Dedifferentiated amniotic fluid mesenchymal stem cell (primary cell): ENCODE results near the gene MACROD2.
A peak's percentile ranks its signal among the peaks of the same experiment; 100 is the strongest.
"Not testable (repeated sequence)": the region's sequence is repeated elsewhere in the genome, so short reads cannot be mapped to it uniquely, and the experiment has no call there.

Experiments used
- DNase-seq: peaks from one replicate; pipeline ENCODE4 v3.0.0-alpha.2; 2016; ENCODE audit errors: extremely low spot score

The MACROD2 gene

GRCh38 chr20:14991023-14991422 lies 995.7 kb downstream of the MACROD2 start:
- no peak for DNase-seq

DNA sequence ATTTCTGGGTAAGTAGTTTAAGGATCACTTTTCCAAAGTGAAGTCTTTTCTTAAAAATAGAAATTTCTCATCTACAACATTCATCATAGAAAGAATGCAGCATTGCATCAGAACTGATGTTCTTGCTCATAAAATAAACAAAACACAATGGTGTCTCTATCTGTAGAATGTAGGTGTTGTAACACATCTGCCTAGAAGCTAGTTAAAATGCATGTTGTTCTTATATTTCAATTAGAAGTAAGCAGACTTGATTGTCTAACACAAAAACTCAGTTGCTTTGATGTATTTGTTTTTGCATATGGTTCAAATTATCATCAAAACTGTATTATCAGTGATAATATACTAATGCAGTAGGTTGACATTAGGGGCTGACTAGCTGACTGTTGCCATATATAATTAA lies 996.8 kb downstream of the MACROD2 start:
- DNase-seq = peak; percentile 85

GRCh38 chr20:14992961-14993360 lies 997.6 kb downstream of the MACROD2 start:
- peak; percentile 61 for DNase-seq

GRCh38 chr20:14996883-14997672 lies 1001.8 kb downstream of the MACROD2 start:
- DNase-seq = no peak

GRCh38 chr20:14997791-14998190 lies 1002.5 kb downstream of the MACROD2 start:
- DNase-seq = no peak

DNA sequence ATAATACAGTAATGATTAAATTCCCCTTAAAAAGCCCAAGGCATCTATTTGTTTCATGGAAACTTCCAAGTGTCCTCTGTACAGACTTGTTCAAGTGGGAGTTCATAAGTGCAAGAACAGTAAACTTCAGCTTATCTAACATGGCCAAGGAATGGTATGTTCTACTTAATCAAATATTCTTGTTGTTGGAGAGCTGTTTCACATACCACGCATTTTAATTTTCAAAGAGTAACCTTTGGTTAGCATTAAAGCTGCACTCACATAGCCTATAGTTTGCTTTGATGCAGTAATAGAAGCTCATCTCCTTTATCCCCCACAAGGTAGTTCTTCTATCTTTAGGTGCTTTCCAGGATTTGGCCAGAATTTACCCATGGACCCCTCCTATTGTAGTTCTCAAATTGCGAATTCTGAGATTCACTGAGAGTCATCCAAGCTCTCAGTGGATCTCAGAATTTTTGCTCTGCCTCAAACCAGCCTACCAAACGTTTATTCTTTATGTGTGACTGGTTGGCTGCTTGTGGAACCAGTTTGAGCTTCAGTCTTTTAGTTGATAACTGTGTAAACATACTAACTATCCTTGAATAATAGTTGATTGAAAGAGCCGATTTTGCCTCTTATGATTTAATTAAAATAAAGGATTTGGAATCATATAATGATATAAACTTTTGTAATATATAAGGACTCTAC lies 1010.1 kb downstream of the MACROD2 start:
- DNase-seq = no peak

- no peak for DNase-seq
Measured at GRCh38 chr20:15011631-15012030, 1016.3 kb downstream of the MACROD2 start.

DNA sequence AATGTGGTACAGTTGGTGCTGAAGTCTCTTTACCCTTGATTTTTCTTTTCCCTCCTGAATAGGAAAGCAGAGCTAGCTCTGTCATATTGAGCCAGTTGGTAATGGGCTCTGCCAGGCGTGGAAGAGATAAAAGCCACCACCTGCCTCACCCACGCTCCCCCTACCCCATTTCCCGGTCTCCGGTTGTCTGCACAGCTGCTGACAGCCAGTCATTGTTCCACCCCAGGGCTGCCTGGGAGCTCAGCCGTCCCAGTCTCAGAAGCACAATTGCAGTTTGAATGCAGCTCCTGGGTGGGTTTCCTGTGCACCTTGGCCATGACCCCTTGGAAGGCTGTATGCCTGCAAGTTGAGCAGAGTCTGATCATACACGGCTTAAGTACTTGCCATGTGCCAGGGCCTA lies 1017.2 kb downstream of the MACROD2 start:
- DNase-seq = no peak

DNA sequence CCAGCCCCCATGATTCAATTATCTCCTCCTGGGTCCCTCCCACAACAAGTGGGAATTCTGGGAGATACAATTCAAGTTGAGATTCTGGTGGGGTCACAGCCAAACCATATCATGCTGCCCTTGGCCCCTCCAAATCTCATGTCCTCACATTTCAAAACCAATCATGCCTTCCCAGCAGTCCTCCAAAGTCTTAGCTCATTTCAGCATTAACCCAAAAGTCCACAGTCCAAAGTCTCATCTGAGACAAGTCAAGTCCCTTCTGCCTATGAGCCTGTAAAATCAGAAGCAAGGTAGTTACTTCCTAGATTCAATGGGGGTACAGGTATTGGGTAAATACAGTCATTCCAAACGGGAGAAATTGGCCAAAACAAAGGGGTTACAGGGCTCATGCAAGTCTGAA lies 1021.6 kb downstream of the MACROD2 start:
- DNase-seq = not testable (repeated sequence)

DNA sequence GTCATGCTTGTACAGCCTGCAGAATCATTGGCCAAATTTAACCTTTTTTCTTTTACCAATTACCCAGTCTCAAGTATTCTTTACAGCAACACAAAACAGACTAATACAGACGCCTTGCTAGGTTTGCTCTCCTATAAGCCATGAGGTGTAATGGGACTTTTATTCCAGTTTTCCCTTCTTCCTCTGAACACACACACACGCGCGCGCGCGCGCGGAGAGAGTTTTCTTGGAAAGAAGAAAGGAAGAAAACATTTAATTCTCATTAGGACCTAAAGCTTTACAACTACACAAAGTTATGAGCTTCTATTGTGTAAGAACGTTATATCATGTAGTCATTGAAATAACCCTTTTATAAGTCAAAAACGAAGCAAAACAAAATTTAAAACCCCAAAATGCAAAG lies 1023.6 kb downstream of the MACROD2 start:
- DNase-seq = no peak

GRCh38 chr20:15020845-15021244 lies 1025.5 kb downstream of the MACROD2 start:
- no peak for DNase-seq

GRCh38 chr20:15022921-15023320 lies 1027.6 kb downstream of the MACROD2 start:
- DNase-seq = no peak

- DNase-seq = no peak
Measured at GRCh38 chr20:15026759-15027158, 1031.4 kb downstream of the MACROD2 start.

DNA sequence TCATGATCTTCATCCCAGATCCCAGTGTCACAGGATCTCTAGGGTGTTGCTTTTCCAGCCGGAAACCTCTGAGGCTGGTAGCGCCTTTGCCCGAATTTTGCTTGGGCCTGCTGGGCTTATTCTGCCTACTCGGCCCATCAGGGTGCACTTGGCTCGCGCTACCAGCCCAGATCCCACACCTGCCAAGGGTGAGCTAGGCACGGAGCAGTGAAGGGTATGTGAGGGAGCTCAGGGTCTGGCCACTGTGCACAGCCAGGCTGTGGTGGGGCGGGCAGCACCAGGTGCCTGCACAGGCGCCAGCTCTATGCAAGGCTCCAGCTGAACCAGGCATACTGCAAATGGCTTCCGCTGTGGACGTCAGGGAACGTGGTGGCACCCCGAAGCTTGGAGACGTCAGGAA lies 1035.5 kb downstream of the MACROD2 start:
- no peak for DNase-seq

DNA sequence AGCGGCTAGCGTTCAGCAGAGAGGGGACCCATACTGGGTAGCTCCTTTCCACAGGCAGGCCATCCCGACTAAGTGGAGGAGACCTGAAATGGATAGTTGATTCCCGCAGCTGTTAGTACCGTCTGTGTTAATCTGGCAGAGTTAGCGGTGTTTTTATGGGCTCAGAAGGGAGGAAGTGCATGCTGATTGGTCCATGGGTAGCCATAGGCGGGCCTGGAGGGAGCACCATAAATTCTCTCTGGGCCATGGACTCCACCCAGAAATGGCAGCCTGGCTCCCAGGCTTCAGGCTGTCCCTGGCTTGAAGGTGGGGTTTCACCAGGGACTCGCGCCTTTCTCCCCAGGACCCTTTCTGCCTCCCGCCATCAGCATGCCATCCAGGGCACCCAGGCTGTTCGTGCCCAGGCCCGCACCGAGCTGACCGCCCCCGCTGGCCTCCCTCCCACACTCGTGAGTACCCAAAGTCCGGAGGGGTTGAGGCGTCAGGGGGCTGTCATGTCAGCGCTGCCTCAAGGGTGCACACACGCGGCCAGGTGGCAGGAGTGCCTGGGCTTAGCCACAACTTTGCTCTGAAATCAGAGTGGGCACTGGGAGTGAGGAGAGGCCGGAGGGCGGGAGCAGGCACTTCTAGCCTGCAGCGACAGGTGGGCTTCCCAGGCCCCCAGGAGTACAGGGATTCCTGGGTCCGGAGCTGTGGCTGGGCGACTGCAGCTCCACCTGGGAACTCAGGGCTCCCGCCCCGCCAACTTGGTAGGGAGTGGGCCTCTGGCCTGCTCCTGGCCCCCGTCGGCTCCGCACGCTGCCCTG lies 1036.4 kb downstream of the MACROD2 start:
- no peak for DNase-seq

- no peak for DNase-seq
Measured at GRCh38 chr20:15032352-15032622, 1037.0 kb downstream of the MACROD2 start.

GRCh38 chr20:15033269-15033668 lies 1038.0 kb downstream of the MACROD2 start:
- DNase-seq = no peak

DNA sequence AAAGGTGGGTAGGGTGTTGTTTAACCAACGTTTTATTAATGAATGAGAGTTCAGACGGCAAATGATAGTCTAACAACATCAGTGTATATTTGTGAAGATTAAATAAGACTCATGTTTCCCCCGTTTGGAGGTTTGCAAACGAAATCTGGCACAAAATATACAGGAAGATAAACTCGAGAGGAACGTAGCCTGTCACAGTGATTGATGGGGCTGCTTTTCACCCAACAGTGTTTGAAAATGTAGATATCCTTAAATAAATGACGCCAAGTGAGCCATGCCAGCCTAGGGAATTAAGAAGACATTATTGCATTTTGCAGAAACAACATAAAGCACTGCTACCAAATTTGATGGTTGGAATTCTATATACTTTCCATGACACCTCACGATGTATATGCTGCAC lies 1038.6 kb downstream of the MACROD2 start:
- no peak for DNase-seq

- no peak for DNase-seq
Measured at GRCh38 chr20:15036948-15037347, 1041.6 kb downstream of the MACROD2 start.

DNA sequence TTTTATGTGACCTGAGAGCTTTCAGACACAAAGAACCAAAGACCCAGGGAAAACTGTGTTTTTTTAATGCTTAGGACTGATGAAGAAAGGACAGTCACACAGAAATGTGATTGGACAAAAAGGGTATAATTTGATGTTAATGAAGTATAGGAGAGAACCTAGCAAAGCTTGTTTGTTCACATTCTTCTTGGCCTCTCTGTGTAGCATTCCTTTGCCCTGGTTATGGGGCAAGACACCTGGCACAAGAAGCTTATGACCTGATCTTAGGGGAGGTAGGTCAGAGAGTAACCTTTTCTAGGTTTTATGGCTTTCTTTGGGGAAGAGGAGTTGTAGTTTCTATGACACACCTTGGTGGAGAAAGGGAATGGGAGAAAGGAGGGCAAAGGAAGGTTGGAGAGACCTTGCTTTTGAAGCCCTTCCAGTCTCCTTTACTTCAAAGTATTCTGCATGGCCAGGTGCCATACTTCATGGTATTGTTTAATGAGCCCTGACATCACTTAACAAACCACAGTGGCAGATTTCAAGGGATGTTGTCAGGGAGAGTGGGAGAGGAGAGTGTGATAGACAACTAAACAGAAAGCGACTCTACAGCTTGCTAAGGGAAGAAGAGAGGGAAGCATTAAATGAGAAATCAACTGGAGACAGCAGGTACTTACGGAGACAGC lies 1043.9 kb downstream of the MACROD2 start:
- DNase-seq = no peak

DNA sequence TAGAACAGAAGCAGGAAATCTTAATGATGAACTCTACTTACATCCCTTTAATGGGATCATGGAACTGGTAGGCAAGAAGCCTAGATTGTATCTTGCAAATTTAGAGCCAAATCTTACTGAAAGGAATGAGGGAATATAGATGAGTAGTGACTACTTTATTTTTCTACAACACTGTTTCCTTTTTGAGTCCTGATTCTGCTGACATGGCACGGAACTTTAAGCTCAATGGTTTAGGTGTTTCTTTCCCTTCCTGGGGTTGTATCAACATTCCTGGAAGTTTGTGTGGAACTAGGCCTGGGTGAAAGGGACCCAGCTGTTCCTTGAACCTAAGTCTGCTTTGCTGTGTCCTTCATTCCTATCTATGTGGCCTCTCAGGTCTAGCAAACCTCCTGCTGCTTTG lies 1047.4 kb downstream of the MACROD2 start:
- no peak for DNase-seq

- no peak for DNase-seq
Measured at GRCh38 chr20:15045246-15045645, 1049.9 kb downstream of the MACROD2 start.
